PC-3 (cell line): ENCODE data around the gene BRD4.

ENCODE experiments used
- CTCF ChIP-seq: fragments of 300-600 bp; sonication (generic); conservative IDR thresholded peaks from 2 replicates; pipeline ENCODE4 v1.5.1; 2017; ENCODE audit warnings: antibody characterized with exemption, low read depth, mild to moderate bottlenecking, low read length
- EZH2 ChIP-seq: fragments of 300-600 bp; sonication (generic); IDR thresholded peaks from one replicate; pipeline ENCODE4 v1.6.1; 2017; ENCODE audit warnings: antibody characterized with exemption, mild to moderate bottlenecking, low read length; ENCODE audit not compliant: unreplicated experiment
- EZH2phosphoT487 ChIP-seq: fragments of 300-600 bp; sonication (generic); IDR thresholded peaks from 2 replicates; pipeline ENCODE4 v1.6.1; 2018; ENCODE audit warnings: mild to moderate bottlenecking, antibody characterized with exemption, low read length, borderline replicate concordance

DNA sequence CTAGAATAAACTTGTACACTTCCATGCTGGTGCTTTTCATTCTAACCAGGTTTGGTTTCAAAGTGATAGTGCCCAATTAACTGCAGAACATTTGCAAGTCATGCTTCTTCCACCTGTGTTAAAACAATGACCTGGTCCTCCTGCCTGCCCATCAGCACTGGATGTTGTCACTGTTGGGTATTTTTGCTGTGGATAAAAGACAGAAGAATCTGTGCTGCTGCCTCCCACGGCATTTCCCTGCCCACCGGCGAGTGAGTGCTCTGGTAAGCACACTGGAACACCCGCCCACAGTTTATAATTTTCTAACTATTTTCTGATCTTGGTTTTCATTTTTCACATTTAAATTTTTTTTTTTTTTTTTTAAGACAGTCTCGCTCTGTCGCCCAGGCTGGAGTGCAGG lies 49.5 kb upstream of the BRD4 start:
- no peak for TF ChIP-seq EZH2
- no peak for TF ChIP-seq CTCF
- TF ChIP-seq EZH2phosphoT487: no peak
